ENCODE data around the gene NUDT10. TPM values are rescaled to one million over a fixed set of nuclear protein-coding genes. Genes with fewer than 3 reads are reported as not detected.
A peak's percentile ranks its signal among the peaks of the same experiment; 100 is the strongest.
"Not testable (repeated sequence)": the region's sequence is repeated elsewhere in the genome, so short reads cannot be mapped to it uniquely, and the experiment has no call there.

NUDT10 gene
- polyA plus RNA-seq, 3 donors: not detected

- intact Hi-C loops (cut with micrococcal nuclease): no loop called here
- Histone ChIP-seq H3K9ac (ENCODE audit: insufficient read depth, low read length, poor library complexity, severe bottlenecking) (no peak overlapping the region), H3K27ac (ENCODE audit: low read depth in 1 of 2, low read length in 2 of 2) (no peak overlapping the region), H3K9me3 (replicated peaks in 1 of 2; ENCODE audit: control insufficient read depth in 1 of 2, insufficient read depth in 1 of 2, low read length in 2 of 2) (peaks cover 0 to 5% of the 10 kb centered on the region in 2 donors), H4K20me1 (ENCODE audit: insufficient read depth, low read length) (no peaks in the 10 kb centered on the region), H3K4me3 (replicated peaks in 1 of 3; ENCODE audit: low read depth in 2 of 3, low read length in 3 of 3) (no peak overlapping the region), H2AFZ (ENCODE audit: insufficient read depth, low read depth, low read length, poor library complexity, severe bottlenecking) (no peak overlapping the region), H3K4me2 (replicated peaks; ENCODE audit: extremely low read depth, low read length, poor library complexity, severe bottlenecking) (no peak overlapping the region), H3K79me2 (ENCODE audit: insufficient read depth, low read length) (no peaks in the 10 kb centered on the region), H3K4me1 (ENCODE audit: control insufficient read depth in 1 of 2, insufficient read depth in 2 of 2, low read length in 2 of 2) (no peaks in the 10 kb centered on the region), H3K27me3 (ENCODE audit: control insufficient read depth in 2 of 2, insufficient read depth in 2 of 2, low read length in 2 of 2) (no peaks in the 10 kb centered on the region), H3K36me3 (replicated peaks in 1 of 2; ENCODE audit: control insufficient read depth in 1 of 2, insufficient read depth in 2 of 2, low read length in 2 of 2) (no peaks in the 10 kb centered on the region)
- Mint-ChIP-seq H3K27me3 (ENCODE audit: low read depth in 3 of 3) (peaks cover 0 to 1% (median 0%) of the 10 kb centered on the region in 3 donors), H3K4me1 (no peaks in the 10 kb centered on the region), H3K36me3 (no peaks in the 10 kb centered on the region), H3K9me3 (peaks cover 0 to 6% (median 0%) of the 10 kb centered on the region in 7 donors), H3K4me3 (no peak overlapping the region), H3K27ac (no peak overlapping the region)
- no peak for DNase-seq
- no peak for TF ChIP-seq CTCF (IDR thresholded peaks at IDR 0.05)
- WGBS (ENCODE audit: insufficient coverage): no CpG with 5 or more reads among the region's 2 CpGs
Measured at GRCh38 chrX:51296138-51296537, 36.5 kb upstream of the NUDT10 start.

GRCh38 chrX:51316271-51316670, 16.4 kb upstream of the NUDT10 start:
- Histone ChIP-seq H4K20me1 (ENCODE audit: insufficient read depth, low read length) (no peaks in the 10 kb centered on the region), H2AFZ (ENCODE audit: insufficient read depth, low read depth, low read length, poor library complexity, severe bottlenecking) (no peak overlapping the region), H3K9ac (ENCODE audit: insufficient read depth, low read length, poor library complexity, severe bottlenecking) (no peak overlapping the region), H3K4me3 (replicated peaks in 1 of 3; ENCODE audit: low read depth in 2 of 3, low read length in 3 of 3) (no peak overlapping the region), H3K79me2 (ENCODE audit: insufficient read depth, low read length) (no peaks in the 10 kb centered on the region), H3K4me1 (ENCODE audit: control insufficient read depth in 1 of 2, insufficient read depth in 2 of 2, low read length in 2 of 2) (no peaks in the 10 kb centered on the region), H3K27me3 (ENCODE audit: control insufficient read depth in 2 of 2, insufficient read depth in 2 of 2, low read length in 2 of 2) (no peaks in the 10 kb centered on the region), H3K9me3 (replicated peaks in 1 of 2; ENCODE audit: control insufficient read depth in 1 of 2, insufficient read depth in 1 of 2, low read length in 2 of 2) (no peaks in the 10 kb centered on the region), H3K4me2 (replicated peaks; ENCODE audit: extremely low read depth, low read length, poor library complexity, severe bottlenecking) (no peak overlapping the region), H3K27ac (ENCODE audit: low read depth in 1 of 2, low read length in 2 of 2) (no peak overlapping the region), H3K36me3 (replicated peaks in 1 of 2; ENCODE audit: control insufficient read depth in 1 of 2, insufficient read depth in 2 of 2, low read length in 2 of 2) (no peaks in the 10 kb centered on the region)
- Mint-ChIP-seq H3K27me3 (ENCODE audit: low read depth in 3 of 3) (peaks cover 0 to 4% (median 0%) of the 10 kb centered on the region in 3 donors), H3K9me3 (peaks cover 0 to 5% (median 3%) of the 10 kb centered on the region in 7 donors), H3K4me3 (no peak overlapping the region), H3K36me3 (no peaks in the 10 kb centered on the region), H3K27ac (no peak overlapping the region), H3K4me1 (no peaks in the 10 kb centered on the region)
- TF ChIP-seq CTCF (IDR thresholded peaks at IDR 0.05): no peak
- no peak for DNase-seq
- intact Hi-C loops (cut with micrococcal nuclease): no loop called here
- WGBS (ENCODE audit: insufficient coverage): no CpG with 5 or more reads among the region's 1 CpG

- H3K27ac ChIP-seq (ENCODE audit: low read depth in 1 of 2, low read length in 2 of 2); H3K4me1 Mint-ChIP-seq; H3K27ac Mint-ChIP-seq; DNase-seq; H3K79me2 ChIP-seq (ENCODE audit: insufficient read depth, low read length); H2AFZ ChIP-seq (ENCODE audit: insufficient read depth, low read depth, low read length, poor library complexity, severe bottlenecking); intact Hi-C loops (cut with micrococcal nuclease); H3K9me3 Mint-ChIP-seq; H3K36me3 ChIP-seq (replicated peaks in 1 of 2; ENCODE audit: control insufficient read depth in 1 of 2, insufficient read depth in 2 of 2, low read length in 2 of 2); H3K36me3 Mint-ChIP-seq; H3K4me1 ChIP-seq (ENCODE audit: control insufficient read depth in 1 of 2, insufficient read depth in 2 of 2, low read length in 2 of 2); H3K9ac ChIP-seq (ENCODE audit: insufficient read depth, low read length, poor library complexity, severe bottlenecking); H3K27me3 ChIP-seq (ENCODE audit: control insufficient read depth in 2 of 2, insufficient read depth in 2 of 2, low read length in 2 of 2); H4K20me1 ChIP-seq (ENCODE audit: insufficient read depth, low read length); H3K9me3 ChIP-seq (replicated peaks in 1 of 2; ENCODE audit: control insufficient read depth in 1 of 2, insufficient read depth in 1 of 2, low read length in 2 of 2): not testable (repeated sequence)
- H3K4me2 ChIP-seq (replicated peaks; ENCODE audit: extremely low read depth, low read length, poor library complexity, severe bottlenecking): peak overlapping the region; percentile 46
- Mint-ChIP-seq H3K27me3 (ENCODE audit: low read depth in 3 of 3) (peaks cover 3 to 28% (median 24%) of the 10 kb centered on the region in 3 donors), H3K4me3 (peak overlapping the region; percentile 81 to 88)
- WGBS (ENCODE audit: insufficient coverage): 2% methylated on average over 13 of the region's 56 CpGs
- peak overlapping the region; percentile 21 to 44 (median 23) for H3K4me3 ChIP-seq (replicated peaks in 1 of 3; ENCODE audit: low read depth in 2 of 3, low read length in 3 of 3)
Measured at GRCh38 chrX:51332943-51333785, 542 bp downstream of the NUDT10 start.

Measured in CD14-positive monocyte (primary cell).